ENCODE measurements around the gene THAP10.
"Not testable (repeated sequence)": the region's sequence is repeated elsewhere in the genome, so short reads cannot be mapped to it uniquely, and the experiment has no call there.

Gene THAP10

GRCh38 chr15:70892002-70892911, at the start of gene THAP10, which contains the start of gene LRRC49:
THAP10 (minus strand) TSS chr15:70892433; CDS start chr15:70892272, 161 bp downstream.
LRRC49 (plus strand) TSS chr15:70892826; CDS start chr15:70892895, 69 bp downstream.
- peak; percentile 9 for DNase-seq (ENCODE audit: low read depth)

GRCh38 chr15:70936326-70936725, 44.1 kb upstream of the THAP10 start:
- DNase-seq (ENCODE audit: low read depth) = no peak

- DNase-seq (ENCODE audit: low read depth) = no peak
Measured at GRCh38 chr15:70935631-70936030, 43.4 kb upstream of the THAP10 start.

GRCh38 chr15:70933411-70933810, 41.2 kb upstream of the THAP10 start:
- no peak for DNase-seq (ENCODE audit: low read depth)

GRCh38 chr15:70932397-70932796, 40.2 kb upstream of the THAP10 start:
- no peak for DNase-seq (ENCODE audit: low read depth)

GRCh38 chr15:70931821-70932220, 39.6 kb upstream of the THAP10 start:
- no peak for DNase-seq (ENCODE audit: low read depth)

GRCh38 chr15:70926914-70927313, 34.7 kb upstream of the THAP10 start:
- not testable (repeated sequence) for DNase-seq (ENCODE audit: low read depth)

GRCh38 chr15:70923311-70924080, 31.3 kb upstream of the THAP10 start:
- DNase-seq (ENCODE audit: low read depth) = no peak

GRCh38 chr15:70922119-70922518, 29.9 kb upstream of the THAP10 start:
- no peak for DNase-seq (ENCODE audit: low read depth)

- no peak for DNase-seq (ENCODE audit: low read depth)
Measured at GRCh38 chr15:70920981-70921696, 28.9 kb upstream of the THAP10 start.

- no peak for DNase-seq (ENCODE audit: low read depth)
Measured at GRCh38 chr15:70917955-70918354, 25.7 kb upstream of the THAP10 start.

- no peak for DNase-seq (ENCODE audit: low read depth)
Measured at GRCh38 chr15:70916531-70916930, 24.3 kb upstream of the THAP10 start.

- no peak for DNase-seq (ENCODE audit: low read depth)
Measured at GRCh38 chr15:70912187-70912586, 20.0 kb upstream of the THAP10 start.

- no peak for DNase-seq (ENCODE audit: low read depth)
Measured at GRCh38 chr15:70910958-70911357, 18.7 kb upstream of the THAP10 start.

GRCh38 chr15:70907784-70908471, 15.7 kb upstream of the THAP10 start:
- no peak for DNase-seq (ENCODE audit: low read depth)

- DNase-seq (ENCODE audit: low read depth) = no peak
Measured at GRCh38 chr15:70906842-70907241, 14.6 kb upstream of the THAP10 start.

GRCh38 chr15:70902107-70902506, 9.9 kb upstream of the THAP10 start:
- no peak for DNase-seq (ENCODE audit: low read depth)

- DNase-seq (ENCODE audit: low read depth) = no peak
Measured at GRCh38 chr15:70892912-70893560, 803 bp upstream of the THAP10 start.

- no peak for DNase-seq (ENCODE audit: low read depth)
Measured at GRCh38 chr15:70882361-70882760, 9.9 kb downstream of the THAP10 start.

- DNase-seq (ENCODE audit: low read depth) = no peak
Measured at GRCh38 chr15:70880781-70881180, 11.5 kb downstream of the THAP10 start.

GRCh38 chr15:70879401-70879800, 12.8 kb downstream of the THAP10 start:
- no peak for DNase-seq (ENCODE audit: low read depth)

Measured in stimulated activated CD8-positive, alpha-beta memory T cell treated with anti-CD3 and anti-CD28 coated beads, Interleukin-7, amount 100 ng/mL, for 24 hours (primary cell).